NCI-H748 (cell line): ENCODE measurements around the gene SUPT3H.

Experiments
- DNase-seq: peaks from one replicate; lab custom pipeline; 2025; ENCODE audit not compliant: unreplicated experiment; lab: John Stamatoyannopoulos, UW

Gene SUPT3H

GRCh38 chr6:45129051-45129450 is 248.7 kb downstream of the SUPT3H start:
- no peak for DNase-seq

- no peak for DNase-seq
These were observed 250.5 kb downstream of the SUPT3H start for GRCh38 chr6:45127185-45127584.

- DNase-seq, result no peak
These were observed 251.7 kb downstream of the SUPT3H start for GRCh38 chr6:45126033-45126432.

GRCh38 chr6:45123023-45123422 is 254.7 kb downstream of the SUPT3H start:
- DNase-seq, result no peak

- no peak for DNase-seq
These were observed 259.0 kb downstream of the SUPT3H start for GRCh38 chr6:45118754-45119153.

- DNase-seq, result no peak
These were observed 260.9 kb downstream of the SUPT3H start for GRCh38 chr6:45116714-45117410.

GRCh38 chr6:45115696-45116095 is 262.0 kb downstream of the SUPT3H start:
- DNase-seq, result no peak

GRCh38 chr6:45112711-45113110 is 265.0 kb downstream of the SUPT3H start:
- DNase-seq, result no peak

- no peak for DNase-seq
These were observed 268.2 kb downstream of the SUPT3H start for GRCh38 chr6:45109551-45109950.

- no peak for DNase-seq
These were observed 272.4 kb downstream of the SUPT3H start for GRCh38 chr6:45105170-45105820.

- DNase-seq, result no peak
These were observed 273.3 kb downstream of the SUPT3H start for GRCh38 chr6:45104429-45104828.

- DNase-seq, result no peak
These were observed 279.5 kb downstream of the SUPT3H start for GRCh38 chr6:45098256-45098655.

GRCh38 chr6:45094831-45095230 is 282.9 kb downstream of the SUPT3H start:
- no peak for DNase-seq

- DNase-seq, result no peak
These were observed 285.6 kb downstream of the SUPT3H start for GRCh38 chr6:45092135-45092534.

GRCh38 chr6:45086360-45087084 is 291.2 kb downstream of the SUPT3H start:
- DNase-seq, result no peak

- no peak for DNase-seq
These were observed 293.5 kb downstream of the SUPT3H start for GRCh38 chr6:45084257-45084656.

- DNase-seq, result no peak
These were observed 295.6 kb downstream of the SUPT3H start for GRCh38 chr6:45082091-45082490.

GRCh38 chr6:45081634-45082033 is 296.1 kb downstream of the SUPT3H start:
- DNase-seq, result no peak

- no peak for DNase-seq
These were observed 299.3 kb downstream of the SUPT3H start for GRCh38 chr6:45078432-45078831.

- DNase-seq, result no peak
These were observed 301.4 kb downstream of the SUPT3H start for GRCh38 chr6:45076217-45076930.

- no peak for DNase-seq
These were observed 302.5 kb downstream of the SUPT3H start for GRCh38 chr6:45075246-45075645.
